GM23338 (cell line): Measurements from ENCODE around the gene TBCD. TPM values are rescaled to one million over a fixed set of nuclear protein-coding genes. Genes with fewer than 3 reads are reported as not detected.

Experiments
- ATAC-seq: fragments of 200-7000 bp; cut with Tn5 transposase; 3 replicates; pipeline ENCODE4 v1.9.1; 2020
- DNase-seq: peaks from one replicate; pipeline ENCODE4 v3.0.0-alpha.2; 2015; ENCODE audit warnings: low spot score
- H2AFZ ChIP-seq: fragments of 200-600 bp; sonication (generic); 2 replicates; pipeline ENCODE4 v1.8.0; 2016; ENCODE audit warnings: antibody characterized with exemption, mild to moderate bottlenecking, moderate library complexity
- H3F3A ChIP-seq: fragments of 200-600 bp; sonication (generic); replicated peaks from 2 replicates; pipeline ENCODE4 v1.8.0; 2017; ENCODE audit warnings: antibody characterized with exemption, mixed run types, low read depth
- H3K27ac ChIP-seq: fragments of 200-600 bp; sonication (generic); 2 replicates; pipeline ENCODE4 v1.6.1; 2016; ENCODE audit warnings: low read depth
- H3K27me3 ChIP-seq: fragments of 200-600 bp; sonication (generic); 2 replicates; pipeline ENCODE4 v1.8.0; 2016; ENCODE audit warnings: mild to moderate bottlenecking, mixed run types, moderate library complexity; ENCODE audit not compliant: insufficient read depth
- H3K36me3 ChIP-seq: fragments of 200-600 bp; sonication (generic); 2 replicates; pipeline ENCODE4 v1.8.0; 2016; ENCODE audit warnings: mild to moderate bottlenecking; ENCODE audit not compliant: insufficient read depth
- H3K4me1 ChIP-seq: fragments of 200-600 bp; sonication (generic); 2 replicates; pipeline ENCODE4 v1.8.0; 2016; ENCODE audit warnings: mild to moderate bottlenecking, moderate library complexity; ENCODE audit not compliant: insufficient read depth
- H3K4me2 ChIP-seq: fragments of 200-600 bp; sonication (generic); 2 replicates; pipeline ENCODE4 v1.7.1; 2017; ENCODE audit warnings: mixed run types
- H3K4me3 ChIP-seq: fragments of 200-600 bp; sonication (generic); 2 replicates; pipeline ENCODE4 v1.6.1; 2016; ENCODE audit warnings: mixed run types
- H3K79me2 ChIP-seq: fragments of 200-600 bp; sonication (generic); replicated peaks from 2 replicates; pipeline ENCODE4 v1.8.0; 2017; ENCODE audit warnings: mild to moderate bottlenecking; ENCODE audit not compliant: insufficient read depth
- H3K9me2 ChIP-seq: fragments of 200-600 bp; sonication (generic); 2 replicates; pipeline ENCODE4 v1.8.0; 2017; ENCODE audit not compliant: insufficient read depth
- H4K20me1 ChIP-seq: fragments of 200-600 bp; sonication (generic); replicated peaks from 2 replicates; pipeline ENCODE4 v1.8.0; 2017; ENCODE audit warnings: mild to moderate bottlenecking; ENCODE audit not compliant: insufficient read depth
- H3K27ac Mint-ChIP-seq: 2 replicates; pipeline ENCODE4 v1.8.0; 2020; ENCODE audit warnings: inconsistent platforms, mild to moderate bottlenecking, moderate library complexity, mixed read lengths
- H3K27me3 Mint-ChIP-seq: 3 replicates; pipeline ENCODE4 v1.8.0; 2022; ENCODE audit warnings: low read depth, mild to moderate bottlenecking, moderate library complexity, mixed read lengths, inconsistent platforms; ENCODE audit not compliant: insufficient read depth, poor library complexity
- H3K36me3 Mint-ChIP-seq: 3 replicates; pipeline ENCODE4 v1.8.0; 2021; ENCODE audit warnings: low read depth, mild to moderate bottlenecking, inconsistent platforms, moderate library complexity, mixed read lengths
- H3K4me1 Mint-ChIP-seq: 3 replicates; pipeline ENCODE4 v1.8.0; 2020; ENCODE audit warnings: mild to moderate bottlenecking, inconsistent platforms, mixed read lengths
- H3K4me3 Mint-ChIP-seq: 3 replicates; pipeline ENCODE4 v1.8.0; 2021; ENCODE audit warnings: moderate library complexity, mild to moderate bottlenecking, inconsistent platforms, mixed read lengths
- H3K9me3 Mint-ChIP-seq: 3 replicates; pipeline ENCODE4 v1.8.0; 2020; ENCODE audit warnings: moderate library complexity, mild to moderate bottlenecking, inconsistent platforms, mixed read lengths
- CTCF ChIP-seq, 2 experiments: fragments of 200-600 bp in 1 of 2; sonication (generic) in 1 of 2; conservative IDR thresholded peaks; 2 replicates each; pipeline versions ENCODE4 v1.5.1 to v1.6.1; 2016 to 2017; ENCODE audit warnings: antibody characterized with exemption in 2 of 2, low read depth in 2 of 2, mild to moderate bottlenecking in 2 of 2, moderate library complexity in 1 of 2
- EZH2 ChIP-seq: fragments of 200-600 bp; sonication (generic); IDR thresholded peaks from one replicate; pipeline ENCODE4 v1.8.0; 2017; ENCODE audit warnings: antibody characterized with exemption, mild to moderate bottlenecking, low read depth; ENCODE audit not compliant: unreplicated experiment
- EZH2phosphoT487 ChIP-seq: fragments of 200-600 bp; sonication (generic); IDR thresholded peaks from one replicate; pipeline ENCODE4 v1.8.1; 2018; ENCODE audit warnings: antibody characterized with exemption; ENCODE audit not compliant: unreplicated experiment
- JUNB ChIP-seq: IDR thresholded peaks from one replicate; pipeline ENCODE4 v1.6.1; 2016; ENCODE audit warnings: antibody characterized with exemption; ENCODE audit not compliant: unreplicated experiment
- NANOG ChIP-seq: IDR thresholded peaks from 2 replicates; pipeline ENCODE4 v1.6.1; 2016; ENCODE audit warnings: antibody characterized with exemption, borderline replicate concordance
- POLR2AphosphoS5 ChIP-seq: IDR thresholded peaks from 2 replicates; pipeline ENCODE4 v1.6.1; 2016; ENCODE audit warnings: antibody characterized with exemption, low read depth
- REST ChIP-seq: IDR thresholded peaks from one replicate; pipeline ENCODE4 v1.6.1; 2018; ENCODE audit warnings: antibody characterized with exemption; ENCODE audit not compliant: unreplicated experiment
- ZNF114 ChIP-seq: fragments of 250-450 bp; sonication (Bioruptor Pico); IDR thresholded peaks from 2 replicates; pipeline ENCODE4 v1.5.0; 2020; ENCODE audit warnings: mild to moderate bottlenecking, moderate library complexity
- polyA plus RNA-seq: library from polyadenylated mRNA; unstranded; fragments of >200 nt; fragmentation: Nextera tagmentation; extraction: Ambion mirVana; gene quantifications from 2 replicates; pipeline ENCODE4 v1.2.1, GENCODE V29; 2016
- total RNA-seq: library from RNA; depleted of rRNA; stranded (reverse); fragments of >200 nt; shearing (Covaris generic); gene quantifications from 2 replicates; pipeline ENCODE4 v1.2.3, GENCODE V29; 2014

The TBCD gene
- total and polyA plus RNA-seq, 2 experiments from 2014 or later, result 75.0 to 116 TPM

DNA sequence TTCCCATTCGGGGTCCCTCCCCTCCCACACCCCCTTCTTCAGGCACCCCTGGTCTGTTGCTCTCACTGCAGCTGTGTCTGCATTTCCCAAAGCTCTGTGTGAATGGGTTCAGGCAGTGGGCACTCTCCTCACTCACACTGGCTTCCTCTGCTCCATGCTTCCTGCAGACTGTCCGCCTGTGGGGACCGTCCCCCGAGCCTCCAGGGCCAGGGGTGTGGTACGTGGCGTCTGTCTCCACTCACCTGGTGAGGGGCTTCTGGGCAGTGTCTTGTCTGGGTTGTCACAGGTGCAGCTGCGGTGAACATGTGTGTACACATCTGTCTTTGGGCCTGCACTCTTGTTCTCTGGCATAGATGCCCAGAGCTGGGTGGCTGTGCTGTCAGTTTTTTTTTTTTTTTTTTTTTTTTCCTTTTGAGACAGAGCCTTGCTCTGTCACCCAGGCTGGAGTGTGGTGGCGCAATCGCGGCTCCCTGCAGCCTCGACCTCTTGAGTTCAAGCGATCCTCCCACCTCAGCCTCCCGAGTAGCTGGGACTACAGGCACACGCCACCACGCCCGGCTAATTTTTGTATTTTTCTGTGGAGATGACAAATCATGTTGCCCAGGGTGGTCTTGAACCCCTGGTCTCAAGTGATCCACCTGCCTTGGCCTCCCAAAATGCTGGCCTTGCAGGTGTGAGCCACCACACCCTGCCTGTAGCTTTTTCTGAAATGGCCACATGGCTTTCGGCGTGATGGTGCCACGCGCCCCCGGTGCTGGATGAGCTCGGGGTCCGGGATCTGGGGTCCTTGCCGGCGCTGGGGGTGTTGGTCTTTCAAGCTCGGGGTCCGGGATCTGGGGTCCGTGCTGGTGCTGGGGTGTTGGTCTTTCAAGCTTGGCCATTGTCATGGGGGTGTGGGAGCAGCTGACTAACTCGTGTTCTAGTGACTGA is 144.5 kb downstream of the TBCD start:
- no peaks in the 10 kb centered on the region; the same call in 2 of the 3 replicates for H3K9me3 Mint-ChIP-seq
- Histone ChIP-seq H4K20me1 (no peaks in the 10 kb centered on the region; the same call in 1 of the 2 replicates), H3K27ac (no peak overlapping the region), H3K79me2 (peaks cover 26% of the 10 kb centered on the region), H3K4me2 (no peak overlapping the region), H3K4me1 (no peaks in the 10 kb centered on the region), H3K9me2 (no peaks in the 10 kb centered on the region), H2AFZ (no peak overlapping the region), H3K4me3 (no peak overlapping the region), H3F3A (no peaks in the 10 kb centered on the region), H3K36me3 (0 out of 2 replicates have a peak, but pooled peaks cover 3% of the 10 kb centered on the region), H3K27me3 (no peaks in the 10 kb centered on the region)
- H3K27me3 Mint-ChIP-seq, result peaks cover 14% of the 10 kb centered on the region
- ATAC-seq (no peak), DNase-seq (no peak)
- no peak overlapping the region for H3K4me3 Mint-ChIP-seq
- H3K4me1 Mint-ChIP-seq, result peaks cover 6% of the 10 kb centered on the region; the same call in 1 of the 3 replicates
- H3K36me3 Mint-ChIP-seq, result peaks cover 52% of the 10 kb centered on the region
- H3K27ac Mint-ChIP-seq, result no peak overlapping the region
- no peak for TF ChIP-seq EZH2phosphoT487
- no peak for TF ChIP-seq CTCF (conservative IDR thresholded peaks at IDR 0.05; ENCODE audit: low read depth in 2 of 2)
- no peak for TF ChIP-seq REST
- TF ChIP-seq NANOG, result no peak
- TF ChIP-seq EZH2, result no peak
- TF ChIP-seq POLR2AphosphoS5, result no peak
- TF ChIP-seq JUNB, result no peak
- TF ChIP-seq ZNF114 (CRISPR knock-in tag), result no peak
